Measurements from ENCODE around the gene RIPOR1.
A peak's percentile ranks its signal among the peaks of the same experiment; 100 is the strongest.

Gene RIPOR1

GRCh38 chr16:67537636-67538591, 9.3 kb downstream of the RIPOR1 start:
- H3K27me3 ChIP-seq, result no peaks in the 10 kb centered on the region
- H3K9me3 ChIP-seq, result no peaks in the 10 kb centered on the region; the same call in 1 of the 2 replicates
- peaks cover 4% of the 10 kb centered on the region; the same call in 1 of the 2 replicates for H3K4me1 ChIP-seq
- no peak for TF ChIP-seq CTCF (IDR thresholded peaks at IDR 0.05; ENCODE audit: low read depth, low read length)
- DNase-seq, result no peak
- H3K4me3 ChIP-seq (ENCODE audit: low read depth, low read length), result peak overlapping the region; percentile 48
- H3K36me3 ChIP-seq, result peaks cover 17% of the 10 kb centered on the region

GRCh38 chr16:67538666-67539101, 10.1 kb downstream of the RIPOR1 start:
- H3K4me1 ChIP-seq, result peaks cover 4% of the 10 kb centered on the region; the same call in 1 of the 2 replicates
- H3K9me3 ChIP-seq, result no peaks in the 10 kb centered on the region; the same call in 1 of the 2 replicates
- TF ChIP-seq CTCF (IDR thresholded peaks at IDR 0.05; ENCODE audit: low read depth, low read length), result no peak
- no peaks in the 10 kb centered on the region for H3K27me3 ChIP-seq
- peaks cover 20% of the 10 kb centered on the region for H3K36me3 ChIP-seq
- no peak for DNase-seq
- no peak overlapping the region for H3K4me3 ChIP-seq (ENCODE audit: low read depth, low read length)

- no peak overlapping the region for H3K4me3 ChIP-seq (ENCODE audit: low read depth, low read length)
- no peaks in the 10 kb centered on the region for H3K27me3 ChIP-seq
- TF ChIP-seq CTCF (IDR thresholded peaks at IDR 0.05; ENCODE audit: low read depth, low read length), result no peak
- peaks cover 4% of the 10 kb centered on the region; the same call in 1 of the 2 replicates for H3K4me1 ChIP-seq
- peaks cover 20% of the 10 kb centered on the region for H3K36me3 ChIP-seq
- no peak for DNase-seq
- no peaks in the 10 kb centered on the region; the same call in 1 of the 2 replicates for H3K9me3 ChIP-seq
Observed at GRCh38 chr16:67539271-67539670, 10.6 kb downstream of the RIPOR1 start.

GRCh38 chr16:67539691-67540635, 11.3 kb downstream of the RIPOR1 start:
- no peak for DNase-seq
- Histone ChIP-seq H3K4me3 (ENCODE audit: low read depth, low read length) (no peak overlapping the region), H3K36me3 (peaks cover 25% of the 10 kb centered on the region), H3K4me1 (peaks cover 4% of the 10 kb centered on the region; the same call in 1 of the 2 replicates), H3K9me3 (no peaks in the 10 kb centered on the region; the same call in 1 of the 2 replicates), H3K27me3 (no peaks in the 10 kb centered on the region)
- TF ChIP-seq CTCF (IDR thresholded peaks at IDR 0.05; ENCODE audit: low read depth, low read length), result no peak

- TF ChIP-seq CTCF (IDR thresholded peaks at IDR 0.05; ENCODE audit: low read depth, low read length), result no peak
- no peaks in the 10 kb centered on the region for H3K27me3 ChIP-seq
- peaks cover 30% of the 10 kb centered on the region for H3K36me3 ChIP-seq
- no peak for DNase-seq
- no peak overlapping the region for H3K4me3 ChIP-seq (ENCODE audit: low read depth, low read length)
- peaks cover 4% of the 10 kb centered on the region; the same call in 1 of the 2 replicates for H3K4me1 ChIP-seq
- no peaks in the 10 kb centered on the region; the same call in 1 of the 2 replicates for H3K9me3 ChIP-seq
Observed at GRCh38 chr16:67540756-67541155, 12.1 kb downstream of the RIPOR1 start.
